Cardiac septum (tissue), 1 donor: ENCODE measurements around the gene AKR1B1. TPM values are rescaled to one million over a fixed set of nuclear protein-coding genes. Genes with fewer than 3 reads are reported as not detected.

Experiments used
- total RNA-seq: library from RNA; stranded (reverse); fragmentation: NEBNext Ultra II Directional; extraction: Animal tissue kit (Norgen Biotek cat#: 25700); gene quantifications from one replicate; pipeline ENCODE4 v1.2.1, GENCODE V29; 2021
- donor health status: DM: no; HTN: no; CAD: no.

Gene AKR1B1
- total RNA-seq, 1 donor from 2014 or later = 193 TPM

Other genes with a start within 250 kb of the AKR1B1 start
- 6.5 TPM for gene SLC35B4, start 142.2 kb downstream of the AKR1B1 start, total RNA-seq
- not detected for gene AKR1B10, start 68.5 kb upstream of the AKR1B1 start, total RNA-seq
- not detected for gene AKR1B15, start 90.0 kb upstream of the AKR1B1 start, total RNA-seq
- gene BPGM, start 187.8 kb upstream of the AKR1B1 start, total RNA-seq = 13.2 TPM